ENCODE data around the gene ARHGEF4. TPM values are rescaled to one million over a fixed set of nuclear protein-coding genes. Genes with fewer than 3 reads are reported as not detected.

The ARHGEF4 gene
- total RNA-seq, 2 donors from 2014 or later = 2.8 to 6.5 TPM

DNA sequence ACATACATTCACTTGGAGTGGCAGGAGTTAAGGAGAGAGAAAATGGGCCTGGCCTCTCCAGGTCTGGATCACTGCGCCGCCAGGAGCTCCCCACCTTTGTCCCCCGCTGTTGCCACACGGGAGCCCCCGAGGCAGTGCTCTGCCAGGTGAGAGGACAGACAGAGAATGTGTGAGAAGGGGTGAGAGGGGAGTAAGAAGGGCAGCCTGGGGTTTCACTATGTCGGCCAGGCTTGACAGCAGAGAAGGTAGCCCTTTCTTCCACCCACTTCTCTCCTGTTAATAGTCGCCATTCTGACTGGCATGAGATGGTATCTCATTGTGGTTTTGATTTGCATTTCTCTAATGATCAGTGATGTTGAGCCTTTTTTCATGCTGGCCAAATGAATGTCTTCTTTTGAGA lies 26.2 kb upstream of the ARHGEF4 start:
- TF ChIP-seq, protein P1, sequence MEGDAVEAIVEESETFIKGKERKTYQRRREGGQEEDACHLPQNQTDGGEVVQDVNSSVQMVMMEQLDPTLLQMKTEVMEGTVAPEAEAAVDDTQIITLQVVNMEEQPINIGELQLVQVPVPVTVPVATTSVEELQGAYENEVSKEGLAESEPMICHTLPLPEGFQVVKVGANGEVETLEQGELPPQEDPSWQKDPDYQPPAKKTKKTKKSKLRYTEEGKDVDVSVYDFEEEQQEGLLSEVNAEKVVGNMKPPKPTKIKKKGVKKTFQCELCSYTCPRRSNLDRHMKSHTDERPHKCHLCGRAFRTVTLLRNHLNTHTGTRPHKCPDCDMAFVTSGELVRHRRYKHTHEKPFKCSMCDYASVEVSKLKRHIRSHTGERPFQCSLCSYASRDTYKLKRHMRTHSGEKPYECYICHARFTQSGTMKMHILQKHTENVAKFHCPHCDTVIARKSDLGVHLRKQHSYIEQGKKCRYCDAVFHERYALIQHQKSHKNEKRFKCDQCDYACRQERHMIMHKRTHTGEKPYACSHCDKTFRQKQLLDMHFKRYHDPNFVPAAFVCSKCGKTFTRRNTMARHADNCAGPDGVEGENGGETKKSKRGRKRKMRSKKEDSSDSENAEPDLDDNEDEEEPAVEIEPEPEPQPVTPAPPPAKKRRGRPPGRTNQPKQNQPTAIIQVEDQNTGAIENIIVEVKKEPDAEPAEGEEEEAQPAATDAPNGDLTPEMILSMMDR (IDR thresholded peaks at IDR 0.05) = no peak
- Histone ChIP-seq H3K36me3 (no peaks in the 10 kb centered on the region), H3K27ac (no peak overlapping the region), H3K9me3 (no peaks in the 10 kb centered on the region), H3K4me3 (no peak overlapping the region), H3K27me3 (replicated peaks; ENCODE audit: insufficient read depth) (no peaks in the 10 kb centered on the region), H3K4me1 (ENCODE audit: control insufficient read depth in 1 of 2, low read depth in 2 of 2) (no peaks in the 10 kb centered on the region)
- ATAC-seq (ENCODE audit: insufficient number of reproducible peaks, low FRiP score, low read depth) (no peak), DNase-seq (ENCODE audit: low spot score) (no peak)

- Histone ChIP-seq H3K4me3 (no peak overlapping the region), H3K27ac (no peak overlapping the region), H3K27me3 (replicated peaks; ENCODE audit: insufficient read depth) (no peaks in the 10 kb centered on the region), H3K4me1 (ENCODE audit: control insufficient read depth in 1 of 2, low read depth in 2 of 2) (no peaks in the 10 kb centered on the region), H3K9me3 (no peaks in the 10 kb centered on the region), H3K36me3 (no peaks in the 10 kb centered on the region)
- DNase-seq (ENCODE audit: low spot score) = no peak
- TF ChIP-seq, protein P1 (IDR thresholded peaks at IDR 0.05) = no peak
- ATAC-seq (ENCODE audit: insufficient number of reproducible peaks, low FRiP score, low read depth) = no peak
Observed at GRCh38 chr2:130813722-130814121, 23.0 kb upstream of the ARHGEF4 start.

- DNase-seq (ENCODE audit: low spot score) = no peak
- no peak overlapping the region for H3K4me3 ChIP-seq
- H3K9me3 ChIP-seq = no peaks in the 10 kb centered on the region
- no peak for ATAC-seq (ENCODE audit: insufficient number of reproducible peaks, low FRiP score, low read depth)
- no peaks in the 10 kb centered on the region for H3K36me3 ChIP-seq
- H3K4me1 ChIP-seq (ENCODE audit: control insufficient read depth in 1 of 2, low read depth in 2 of 2) = peaks cover 8 to 11% of the 10 kb centered on the region in 2 donors
- no peaks in the 10 kb centered on the region for H3K27me3 ChIP-seq (replicated peaks; ENCODE audit: insufficient read depth)
- TF ChIP-seq, protein P1 (IDR thresholded peaks at IDR 0.05) = no peak
- no peak overlapping the region for H3K27ac ChIP-seq
Observed at GRCh38 chr2:130814931-130815680, 21.6 kb upstream of the ARHGEF4 start.

DNA sequence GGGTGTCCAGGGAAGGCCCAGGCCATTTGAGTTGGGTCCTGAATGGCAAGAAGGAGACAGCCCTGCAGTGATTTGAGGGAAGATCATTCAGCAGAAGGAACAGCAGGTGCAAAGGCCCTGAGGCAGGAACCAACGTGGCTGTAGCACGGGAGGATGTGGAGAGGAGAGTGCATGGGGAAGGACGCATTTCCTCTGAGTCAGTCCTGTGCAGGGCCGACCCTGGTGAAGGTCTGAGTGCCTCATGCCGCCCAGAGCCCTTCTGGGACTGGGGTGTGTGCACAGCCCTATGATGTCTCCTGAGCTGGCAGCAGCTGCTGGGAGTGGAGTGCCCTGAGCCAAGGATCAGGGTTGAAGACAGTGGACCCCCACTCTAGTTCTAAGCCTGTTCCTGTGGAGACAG lies 17.9 kb upstream of the ARHGEF4 start:
- DNase-seq (ENCODE audit: low spot score) = no peak

GRCh38 chr2:130819226-130819607 lies 17.5 kb upstream of the ARHGEF4 start:
- TF ChIP-seq, protein P1 (IDR thresholded peaks at IDR 0.05) = no peak
- Histone ChIP-seq H3K4me1 (ENCODE audit: control insufficient read depth in 1 of 2, low read depth in 2 of 2) (peaks cover 14 to 19% of the 10 kb centered on the region in 2 donors), H3K36me3 (no peaks in the 10 kb centered on the region), H3K27me3 (replicated peaks; ENCODE audit: insufficient read depth) (no peaks in the 10 kb centered on the region), H3K27ac (peak overlapping the region; percentile 94 to 96), H3K4me3 (no peak overlapping the region), H3K9me3 (no peaks in the 10 kb centered on the region)
- ATAC-seq (ENCODE audit: insufficient number of reproducible peaks, low FRiP score, low read depth) = no peak
- no peak for DNase-seq (ENCODE audit: low spot score)

More for the DNA sequence above, 17.9 kb upstream of the ARHGEF4 start:
- Histone ChIP-seq H3K36me3 (no peaks in the 10 kb centered on the region), H3K4me1 (ENCODE audit: control insufficient read depth in 1 of 2, low read depth in 2 of 2) (peaks cover 14 to 19% of the 10 kb centered on the region in 2 donors), H3K27me3 (replicated peaks; ENCODE audit: insufficient read depth) (no peaks in the 10 kb centered on the region), H3K9me3 (no peaks in the 10 kb centered on the region), H3K4me3 (no peak overlapping the region), H3K27ac (peak overlapping the region; percentile 94 to 96)
- ATAC-seq (ENCODE audit: insufficient number of reproducible peaks, low FRiP score, low read depth) = no peak
- TF ChIP-seq, protein P1 (IDR thresholded peaks at IDR 0.05) = no peak

All from thoracic aorta (tissue), 2 donors.